ENCODE results near the gene HHAT. TPM values are rescaled to one million over a fixed set of nuclear protein-coding genes. Genes with fewer than 3 reads are reported as not detected.

Gene HHAT
- total RNA-seq = 13.7 and 14.7 TPM in 2 replicates
- long read RNA-seq, transcript HHAT-204 (12 exons, 3,575 nt) = minor isoform, 8 of 80 reads
- long read RNA-seq, transcript HHAT-201 (12 exons, 3,594 nt) = major isoform, 10 of 80 reads
- long read RNA-seq, partial matches to known transcripts = 20 of 80 reads
- long read RNA-seq, other reads (novel, unspliced or antisense) = 39 of 80 reads

DNA sequence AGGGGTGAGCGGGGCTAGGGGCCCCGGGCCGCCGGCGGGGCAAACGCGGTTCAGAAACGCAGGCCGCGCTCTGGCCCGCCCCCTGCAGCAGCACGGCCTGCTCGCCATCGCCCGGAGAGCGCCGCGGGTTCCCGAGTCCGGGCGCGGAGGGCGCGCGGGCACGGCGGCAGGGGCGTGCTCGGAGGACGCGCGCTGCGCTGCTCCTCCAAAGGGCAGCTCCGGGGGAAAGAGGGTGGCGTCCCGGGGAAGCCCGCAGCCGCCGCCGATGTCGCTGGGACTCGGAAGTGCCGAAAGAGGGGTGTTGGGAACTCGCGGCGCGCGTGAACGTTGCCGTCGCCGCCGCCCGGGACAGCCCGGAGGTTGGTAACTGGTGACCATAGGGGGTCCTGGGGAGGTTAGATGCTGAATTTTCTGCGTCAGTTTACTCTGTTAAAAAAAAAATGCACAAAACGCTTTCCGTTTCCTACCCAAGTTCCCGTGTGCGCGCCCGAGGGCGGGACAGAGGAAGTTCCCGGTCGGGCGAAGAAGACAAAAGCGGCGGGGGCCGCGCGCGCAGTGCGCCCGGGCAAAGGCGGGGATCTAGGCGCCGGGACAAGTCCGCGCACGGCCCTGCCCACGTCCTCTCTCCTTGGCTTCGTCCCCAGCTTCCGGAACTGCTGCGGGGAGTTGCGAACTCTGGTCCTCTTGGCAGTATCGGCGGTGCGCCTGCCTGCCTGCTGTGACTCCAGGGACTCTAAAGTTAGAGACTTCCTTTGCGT is at the start of gene HHAT:
Gene HHAT (plus strand): TSS at position 157 of the 758 bp plus-strand sequence. CDS start 20,074 bp downstream, outside the sequence.
- Mint-ChIP-seq H3K4me3 (ENCODE audit: low read depth) (peak within 1 kb of the TSS; percentile 95), H3K36me3 (ENCODE audit: insufficient read depth) (no peaks in the 10 kb centered on the region), H3K9me3 (ENCODE audit: low read depth) (peaks cover 9% of the 10 kb centered on the region), H3K4me1 (ENCODE audit: low read depth) (peaks cover 16% of the 10 kb centered on the region), H3K27me3 (no peaks in the 10 kb centered on the region), H3K27ac (peak within 1 kb of the TSS; percentile 98)
- DNase-seq (ENCODE audit: low spot score, unreplicated experiment) = peak; percentile 67
- TF ChIP-seq, protein P1, sequence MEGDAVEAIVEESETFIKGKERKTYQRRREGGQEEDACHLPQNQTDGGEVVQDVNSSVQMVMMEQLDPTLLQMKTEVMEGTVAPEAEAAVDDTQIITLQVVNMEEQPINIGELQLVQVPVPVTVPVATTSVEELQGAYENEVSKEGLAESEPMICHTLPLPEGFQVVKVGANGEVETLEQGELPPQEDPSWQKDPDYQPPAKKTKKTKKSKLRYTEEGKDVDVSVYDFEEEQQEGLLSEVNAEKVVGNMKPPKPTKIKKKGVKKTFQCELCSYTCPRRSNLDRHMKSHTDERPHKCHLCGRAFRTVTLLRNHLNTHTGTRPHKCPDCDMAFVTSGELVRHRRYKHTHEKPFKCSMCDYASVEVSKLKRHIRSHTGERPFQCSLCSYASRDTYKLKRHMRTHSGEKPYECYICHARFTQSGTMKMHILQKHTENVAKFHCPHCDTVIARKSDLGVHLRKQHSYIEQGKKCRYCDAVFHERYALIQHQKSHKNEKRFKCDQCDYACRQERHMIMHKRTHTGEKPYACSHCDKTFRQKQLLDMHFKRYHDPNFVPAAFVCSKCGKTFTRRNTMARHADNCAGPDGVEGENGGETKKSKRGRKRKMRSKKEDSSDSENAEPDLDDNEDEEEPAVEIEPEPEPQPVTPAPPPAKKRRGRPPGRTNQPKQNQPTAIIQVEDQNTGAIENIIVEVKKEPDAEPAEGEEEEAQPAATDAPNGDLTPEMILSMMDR (IDR thresholded peaks at IDR 0.05; ENCODE audit: unreplicated experiment) = peak; percentile 24

- no peak for DNase-seq (ENCODE audit: low spot score, unreplicated experiment)
- H3K4me1 Mint-ChIP-seq (ENCODE audit: low read depth) = no peaks in the 10 kb centered on the region
- TF ChIP-seq, protein P1 (IDR thresholded peaks at IDR 0.05; ENCODE audit: unreplicated experiment) = no peak
- peaks cover 22% of the 10 kb centered on the region for H3K9me3 Mint-ChIP-seq (ENCODE audit: low read depth)
- H3K27ac Mint-ChIP-seq = no peak overlapping the region
- H3K4me3 Mint-ChIP-seq (ENCODE audit: low read depth) = no peak overlapping the region
- no peaks in the 10 kb centered on the region for H3K36me3 Mint-ChIP-seq (ENCODE audit: insufficient read depth)
- H3K27me3 Mint-ChIP-seq = peaks cover 15% of the 10 kb centered on the region
These were observed 48.5 kb upstream of the HHAT start for GRCh38 chr1:210280221-210280620.

DNA sequence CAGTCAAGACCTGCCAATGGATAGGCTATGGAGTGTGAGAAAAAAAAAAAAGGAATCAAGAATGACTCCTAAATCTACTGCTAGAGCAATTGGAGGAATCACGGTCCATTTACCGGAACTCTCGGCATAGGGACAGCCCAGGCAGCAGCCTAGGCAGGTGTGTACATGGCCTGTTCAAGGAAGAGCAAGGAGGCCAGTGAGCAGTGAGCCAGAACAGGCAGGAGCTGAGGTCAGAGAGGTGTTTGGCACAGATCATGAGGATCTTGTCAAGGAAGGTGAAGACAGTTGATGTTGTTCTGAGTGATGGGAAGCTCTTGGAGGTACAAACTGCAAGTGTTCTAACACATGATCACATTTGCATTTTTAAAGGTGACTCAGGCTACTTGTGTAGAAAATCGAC is 40.6 kb upstream of the HHAT start:
- peaks cover 5% of the 10 kb centered on the region for H3K4me1 Mint-ChIP-seq (ENCODE audit: low read depth)
- H3K36me3 Mint-ChIP-seq (ENCODE audit: insufficient read depth) = no peaks in the 10 kb centered on the region
- TF ChIP-seq, protein P1 (IDR thresholded peaks at IDR 0.05; ENCODE audit: unreplicated experiment) = no peak
- no peaks in the 10 kb centered on the region for H3K9me3 Mint-ChIP-seq (ENCODE audit: low read depth)
- H3K27ac Mint-ChIP-seq = no peak overlapping the region
- H3K4me3 Mint-ChIP-seq (ENCODE audit: low read depth) = no peak overlapping the region
- DNase-seq (ENCODE audit: low spot score, unreplicated experiment) = no peak
- H3K27me3 Mint-ChIP-seq = peaks cover 23% of the 10 kb centered on the region

DNA sequence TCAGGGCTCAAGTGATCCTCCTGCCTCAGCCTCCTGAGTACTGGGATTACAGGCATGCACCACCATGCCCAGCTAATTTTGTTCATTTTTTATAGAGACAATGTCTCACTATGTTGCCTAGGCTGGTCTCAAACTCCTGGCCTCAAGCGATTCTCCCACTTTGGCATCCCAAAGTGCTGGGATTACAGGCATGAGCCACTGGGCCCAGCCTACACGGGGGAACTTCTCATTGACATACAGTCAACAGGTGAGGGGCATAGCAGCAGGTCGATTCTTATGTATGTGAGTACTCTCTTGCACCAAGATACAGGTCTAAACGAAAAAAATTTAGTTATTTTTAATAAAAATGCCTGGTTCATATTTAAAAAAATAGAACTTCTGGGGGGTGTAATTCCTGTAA is 39.5 kb upstream of the HHAT start:
- TF ChIP-seq, protein P1 (IDR thresholded peaks at IDR 0.05; ENCODE audit: unreplicated experiment) = no peak
- H3K36me3 Mint-ChIP-seq (ENCODE audit: insufficient read depth) = no peaks in the 10 kb centered on the region
- H3K4me1 Mint-ChIP-seq (ENCODE audit: low read depth) = peaks cover 10% of the 10 kb centered on the region
- DNase-seq (ENCODE audit: low spot score, unreplicated experiment) = no peak
- H3K9me3 Mint-ChIP-seq (ENCODE audit: low read depth) = no peaks in the 10 kb centered on the region
- H3K27me3 Mint-ChIP-seq = peaks cover 16% of the 10 kb centered on the region
- H3K4me3 Mint-ChIP-seq (ENCODE audit: low read depth) = no peak overlapping the region
- H3K27ac Mint-ChIP-seq = no peak overlapping the region

DNA sequence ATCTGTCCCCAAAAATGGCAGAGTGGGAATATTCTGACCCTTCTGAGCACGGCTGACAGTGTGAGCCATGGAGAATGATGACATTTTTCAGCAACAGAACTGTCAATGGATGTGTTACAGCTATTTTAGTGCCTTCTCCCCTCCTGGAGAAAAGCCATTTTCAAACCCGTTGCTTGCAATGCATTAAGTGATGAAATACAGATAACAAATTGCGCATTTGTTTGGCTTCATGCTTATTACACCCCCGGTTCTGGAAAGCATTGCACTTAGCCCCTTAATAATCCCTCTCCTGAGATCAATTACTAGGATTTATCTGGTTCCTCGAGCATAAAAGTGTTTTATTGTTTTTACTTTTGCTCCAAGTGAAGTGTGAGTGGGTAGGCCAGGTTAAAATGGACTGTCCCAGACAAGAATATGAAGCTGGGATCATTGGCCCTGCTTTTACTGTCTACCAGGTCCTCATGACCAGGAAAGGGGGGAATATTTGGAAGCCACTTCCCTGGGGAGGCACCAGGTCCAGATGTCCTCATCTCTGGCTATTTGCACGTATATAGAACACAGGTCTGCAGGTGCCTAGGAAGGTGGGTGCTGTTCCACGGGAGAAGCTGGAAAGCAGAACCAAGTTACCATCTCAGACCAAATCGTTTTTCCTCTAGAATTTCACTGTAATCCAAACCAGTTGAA is 37.5 kb upstream of the HHAT start:
- H3K9me3 Mint-ChIP-seq (ENCODE audit: low read depth) = no peaks in the 10 kb centered on the region
- no peaks in the 10 kb centered on the region for H3K36me3 Mint-ChIP-seq (ENCODE audit: insufficient read depth)
- peaks cover 15% of the 10 kb centered on the region for H3K4me1 Mint-ChIP-seq (ENCODE audit: low read depth)
- no peak overlapping the region for H3K27ac Mint-ChIP-seq
- H3K27me3 Mint-ChIP-seq = peaks cover 8% of the 10 kb centered on the region
- TF ChIP-seq, protein P1 (IDR thresholded peaks at IDR 0.05; ENCODE audit: unreplicated experiment) = no peak
- peak overlapping the region; percentile 21 for H3K4me3 Mint-ChIP-seq (ENCODE audit: low read depth)
- no peak for DNase-seq (ENCODE audit: low spot score, unreplicated experiment)
